Kidney (tissue), 14 donors: ENCODE measurements around the gene SLC9C1. TPM values are rescaled to one million over a fixed set of nuclear protein-coding genes. Genes with fewer than 3 reads are reported as not detected.

ENCODE experiments used
- DNase-seq, 5 donors: peaks; one replicate each; pipeline ENCODE4 v3.0.0-alpha.2; 2013 to 2020
- FAIRE-seq: peaks from 2 replicates; lab custom pipeline; 2012; peaks lifted over from hg19 to GRCh38; lab: Jason Lieb, UNC
- H3K27ac ChIP-seq, 2 donors: one replicate each; pipeline ENCODE4 v1.7.0; 2013; ENCODE audit warnings: low read depth in 2 of 2, low read length in 2 of 2, inconsistent platforms in 1 of 2
- H3K27me3 ChIP-seq: one replicate; pipeline ENCODE4 v1.7.1; 2013; ENCODE audit warnings: low read length, inconsistent platforms; ENCODE audit not compliant: control insufficient read depth, insufficient read depth
- H3K36me3 ChIP-seq, 3 donors: one replicate each; pipeline versions ENCODE4 v1.7.0 to v1.7.1; 2013; ENCODE audit warnings: low read length in 3 of 3, control low read depth in 1 of 3, inconsistent platforms in 1 of 3; ENCODE audit not compliant: insufficient read depth in 3 of 3, control insufficient read depth in 2 of 3
- H3K4me1 ChIP-seq, 3 donors: one replicate each; pipeline versions ENCODE4 v1.7.0 to v1.7.1; 2013; ENCODE audit warnings: low read length in 3 of 3, inconsistent platforms in 1 of 3, low read depth in 1 of 3; ENCODE audit not compliant: control insufficient read depth in 2 of 3, insufficient read depth in 2 of 3
- H3K4me3 ChIP-seq, 3 donors: one replicate each; pipeline versions ENCODE4 v1.7.0 to v1.8.1; 2013; ENCODE audit warnings: low read length in 3 of 3, control low read depth in 1 of 3, inconsistent platforms in 1 of 3
- H3K9ac ChIP-seq, 3 donors: one replicate each; pipeline versions ENCODE4 v1.7.0 to v1.7.1; 2013; ENCODE audit warnings: low read length in 3 of 3, control low read depth in 1 of 3, inconsistent platforms in 1 of 3
- H3K9me3 ChIP-seq, 3 donors: one replicate each; pipeline versions ENCODE4 v1.7.0 to v1.7.1; 2013; ENCODE audit warnings: low read length in 3 of 3, control low read depth in 1 of 3, inconsistent platforms in 1 of 3; ENCODE audit not compliant: control insufficient read depth in 2 of 3, insufficient read depth in 1 of 3
- CTCF ChIP-seq: IDR thresholded peaks from 3 replicates; pipeline ENCODE4 v1.5.1; 2012; ENCODE audit warnings: mild to moderate bottlenecking, moderate library complexity, borderline replicate concordance; ENCODE audit not compliant: insufficient read depth; ENCODE audit errors: extremely low read depth
- intact Hi-C: fragments of 100-400 bp; cut with DNase I; formaldehyde crosslinking; loops from one replicate; pipeline ENCODE4 v1.11.1; 2022
- polyA plus RNA-seq: library from polyadenylated mRNA; stranded (reverse); fragments of 350-450 nt; fragmentation: Illumina TruSeq; extraction: RNeasy Lipid Tissue Mini Kit (QIAGEN cat#74804); gene quantifications from one replicate; pipeline ENCODE4 v1.2.3, GENCODE V29; 2014; ENCODE audit warnings: low read depth, low replicate concordance; ENCODE audit not compliant: insufficient read depth
- total RNA-seq: library from RNA; stranded (reverse); fragmentation: NEBNext Ultra II Directional; extraction: Animal tissue kit (Norgen Biotek cat#: 25700); gene quantifications from one replicate; pipeline ENCODE4 v1.2.1, GENCODE V29; 2021
- donor health status: control.
- donor health status: control.
- donor health status: control.
- donor health status: control.
- donor health status: control.
- donor health status: DM: yes; HTN: yes; CAD: no.
- donor health status: Normal renal cell carcinoma (clear cell type).

Gene SLC9C1
- total and polyA plus RNA-seq, 2 donors from 2014 or later, result 0.09 to 1.2 TPM

- FAIRE-seq (no peak), DNase-seq (no peak)
- H3K4me3 ChIP-seq, result no peak overlapping the region
- H3K9ac ChIP-seq, result no peak overlapping the region
- H3K4me1 ChIP-seq, result no peaks in the 10 kb centered on the region
- no peak overlapping the region for H3K27ac ChIP-seq
- no peaks in the 10 kb centered on the region for H3K27me3 ChIP-seq
- no peaks in the 10 kb centered on the region for H3K9me3 ChIP-seq
- intact Hi-C loops, result no loop called here
- no peaks in the 10 kb centered on the region for H3K36me3 ChIP-seq
- TF ChIP-seq CTCF, result no peak
Observed at GRCh38 chr3:112297714-112298113, 3.7 kb upstream of the SLC9C1 start.

DNA sequence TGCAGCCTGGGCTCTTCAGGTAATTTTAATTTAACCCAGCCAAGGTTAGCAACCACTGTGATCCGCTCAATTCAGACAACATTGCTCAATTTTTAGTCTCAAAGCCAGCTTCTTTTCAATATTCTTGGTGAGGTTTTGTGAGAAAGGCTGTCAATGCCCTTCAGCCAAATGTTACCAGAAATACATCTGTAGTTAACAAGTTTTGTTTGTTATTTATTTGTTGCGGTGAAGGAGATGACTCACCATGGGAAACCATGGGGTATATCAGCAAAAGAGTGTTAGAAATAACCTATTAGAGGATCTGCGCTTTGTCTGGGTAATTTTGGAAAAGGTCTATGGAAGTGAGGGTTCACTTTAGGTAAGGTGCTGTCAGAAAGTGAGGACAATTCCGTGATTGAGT is 5.0 kb downstream of the SLC9C1 start:
- Histone ChIP-seq H3K27ac (no peak overlapping the region), H3K4me1 (no peaks in the 10 kb centered on the region), H3K9me3 (no peaks in the 10 kb centered on the region), H3K9ac (no peak overlapping the region), H3K36me3 (no peaks in the 10 kb centered on the region), H3K4me3 (no peak overlapping the region), H3K27me3 (no peaks in the 10 kb centered on the region)
- DNase-seq, result no peak
- no peak for FAIRE-seq
- intact Hi-C loops, result no loop called here
- no peak for TF ChIP-seq CTCF

GRCh38 chr3:112280266-112280665 is 13.8 kb downstream of the SLC9C1 start:
- intact Hi-C loops, result no loop called here
- FAIRE-seq, result no peak

More at GRCh38 chr3:112280266-112280665, 13.8 kb downstream of the SLC9C1 start:
- no peak for DNase-seq
- Histone ChIP-seq H3K4me3 (no peak overlapping the region), H3K4me1 (no peaks in the 10 kb centered on the region), H3K27ac (no peak overlapping the region), H3K9me3 (no peaks in the 10 kb centered on the region), H3K36me3 (no peaks in the 10 kb centered on the region), H3K27me3 (no peaks in the 10 kb centered on the region), H3K9ac (no peak overlapping the region)
- no peak for TF ChIP-seq CTCF
